HepG2 (cell line): ENCODE data around the gene TBC1D22A. TPM values are rescaled to one million over a fixed set of nuclear protein-coding genes. Genes with fewer than 3 reads are reported as not detected.

Experiments used
- ATAC-seq: fragments of 200-7000 bp; cut with Tn5 transposase; 3 replicates; pipeline ENCODE4 v1.9.1; 2020; ENCODE audit warnings: mild to moderate bottlenecking, moderate library complexity
- BruUV-seq: library from RNA; stranded (reverse); fragments of 400-500 nt; replicated peaks from 2 replicates; lab custom pipeline; 2021; lab: Mats Ljungman, UMichigan
- CTCF ChIA-PET: fragments of 300-600 bp; formaldehyde crosslinking; extraction: SDS; loops from one replicate; lab custom pipeline; 2021; ENCODE audit warnings: low total read pairs, inconsistent platforms, low intra/inter-chr PET ratio; lab: Yijun Ruan, JAX
- POLR2A ChIA-PET: fragments of 350-600 bp; sonication (Branson Sonifier 250); formaldehyde crosslinking; loops from one replicate; lab custom pipeline; 2020; ENCODE audit warnings: antibody characterized with exemption, inconsistent platforms; lab: Yijun Ruan, JAX
- DNase-seq: peaks from one replicate; pipeline ENCODE4 v3.0.0-alpha.2; 2015; ENCODE audit warnings: low spot score
- FAIRE-seq: peaks from 3 replicates; lab custom pipeline; 2011; peaks lifted over from hg19 to GRCh38; lab: Jason Lieb, UNC
- H2AFZ ChIP-seq: one replicate; pipeline ENCODE4 v1.6.1; 2011; ENCODE audit warnings: low read length, inconsistent platforms
- H3K27ac ChIP-seq: fragments of 300-600 bp; 3 replicates; pipeline ENCODE4 v1.8.0; 2011; ENCODE audit warnings: mixed run types, mild to moderate bottlenecking, mixed read lengths, low read length, inconsistent platforms; ENCODE audit not compliant: insufficient read depth; ENCODE audit errors: extremely low read length
- H3K27me3 ChIP-seq, 2 experiments: fragments of 200-600 bp in 1 of 2; 2 replicates in 1 of 2; 3 replicates in 1 of 2; pipeline versions ENCODE4 v1.6.0 to v1.8.0; 2011; ENCODE audit warnings: low read length in 2 of 2, mild to moderate bottlenecking in 2 of 2, moderate library complexity in 2 of 2, inconsistent platforms in 1 of 2; ENCODE audit not compliant: insufficient read depth in 2 of 2, control insufficient read depth in 1 of 2
- H3K36me3 ChIP-seq, 2 experiments: fragments of 200-600 bp in 1 of 2; replicated peaks in 1 of 2; 2 replicates in 1 of 2; 3 replicates in 1 of 2; pipeline versions ENCODE4 v1.5.1 to v1.8.0; 2011; ENCODE audit warnings: low read length in 2 of 2, inconsistent platforms in 1 of 2; ENCODE audit not compliant: insufficient read depth in 2 of 2, control insufficient read depth in 1 of 2
- H3K4me1 ChIP-seq: 2 replicates; pipeline ENCODE4 v1.5.1; 2012; ENCODE audit warnings: low read length, inconsistent platforms; ENCODE audit not compliant: insufficient read depth
- H3K4me2 ChIP-seq: 2 replicates; pipeline ENCODE4 v1.6.0; 2011; ENCODE audit warnings: low read depth, low read length, inconsistent platforms
- H3K4me3 ChIP-seq, 3 experiments: fragments of 200-600 bp in 1 of 3; sonication (generic), shearing (Covaris generic) in 1 of 3; replicated peaks in 1 of 3; 2 replicates each; pipeline ENCODE4 v1.5.1; 2011 to 2016; ENCODE audit warnings: low read length in 3 of 3, inconsistent platforms in 2 of 3, low read depth in 2 of 3, mild to moderate bottlenecking in 2 of 3, control low read depth in 1 of 3, mixed read lengths in 1 of 3; ENCODE audit not compliant: insufficient read depth in 1 of 3
- H3K79me2 ChIP-seq: one replicate; pipeline ENCODE4 v1.6.1; 2011; ENCODE audit warnings: low read length, inconsistent platforms; ENCODE audit not compliant: insufficient read depth
- H3K9ac ChIP-seq: 2 replicates; pipeline ENCODE4 v1.6.0; 2011; ENCODE audit warnings: mild to moderate bottlenecking, low read depth, low read length, inconsistent platforms; ENCODE audit not compliant: insufficient read depth
- H3K9me3 ChIP-seq: 2 replicates; pipeline ENCODE4 v1.5.1; 2012; ENCODE audit warnings: mild to moderate bottlenecking, low read length
- H4K20me1 ChIP-seq: 2 replicates; pipeline ENCODE4 v1.6.0; 2011; ENCODE audit warnings: inconsistent platforms, mild to moderate bottlenecking, low read length, moderate library complexity; ENCODE audit not compliant: insufficient read depth
- CAMTA2 ChIP-seq: sonication (generic); formaldehyde crosslinking; IDR thresholded peaks from 2 replicates; pipeline ENCODE4 v1.4.0; 2020; ENCODE audit warnings: mild to moderate bottlenecking, missing genetic modification reagents, borderline replicate concordance
- CBX2 ChIP-seq, 2 experiments: fragments of 200-600 bp in 1 of 2; sonication (generic); formaldehyde crosslinking in 1 of 2; IDR thresholded peaks; 2 replicates each; pipeline versions ENCODE4 v1.7.0 to v1.8.1; 2018 to 2022; ENCODE audit warnings: low read depth in 2 of 2, low read length in 1 of 2, mild to moderate bottlenecking in 1 of 2, missing genetic modification reagents in 1 of 2
- CHD4 ChIP-seq: fragments of 200-600 bp; sonication (generic); IDR thresholded peaks from 2 replicates; pipeline ENCODE4 v1.7.0; 2017; ENCODE audit warnings: mild to moderate bottlenecking, low read length, borderline replicate concordance
- GABPA ChIP-seq, 2 experiments: IDR thresholded peaks; 2 replicates each; pipeline ENCODE4 v1.6.1; 2011 to 2016; ENCODE audit warnings: low read depth in 2 of 2, low read length in 1 of 2, missing biosample characterization in 1 of 2, missing genetic modification characterization in 1 of 2
- HNRNPL ChIP-seq: fragments of 200-400 bp; formaldehyde crosslinking; IDR thresholded peaks from 2 replicates; pipeline ENCODE4 v1.6.1; 2017; ENCODE audit warnings: mild to moderate bottlenecking, low read depth, low read length
- KDM5B ChIP-seq: sonication (generic); formaldehyde crosslinking; IDR thresholded peaks from 2 replicates; pipeline ENCODE4 v1.4.0; 2020; ENCODE audit warnings: missing genetic modification reagents, mild to moderate bottlenecking, borderline replicate concordance
- PAWR ChIP-seq: sonication (generic); formaldehyde crosslinking; IDR thresholded peaks from 2 replicates; pipeline ENCODE4 v1.4.0; 2020; ENCODE audit warnings: missing genetic modification reagents, mild to moderate bottlenecking, borderline replicate concordance
- SCMH1 ChIP-seq: sonication (generic); formaldehyde crosslinking; IDR thresholded peaks from 2 replicates; pipeline ENCODE4 v1.9.0; 2021; ENCODE audit warnings: missing genetic modification reagents, mild to moderate bottlenecking, borderline replicate concordance
- STAT5B ChIP-seq: sonication (generic); formaldehyde crosslinking; IDR thresholded peaks from 2 replicates; pipeline ENCODE4 v1.4.0; 2020; ENCODE audit warnings: missing genetic modification reagents
- ZFP91 ChIP-seq: sonication (generic); formaldehyde crosslinking; IDR thresholded peaks from 2 replicates; pipeline ENCODE4 v1.9.0; 2022; ENCODE audit warnings: missing genetic modification reagents, mild to moderate bottlenecking, borderline replicate concordance
- ZNF234 ChIP-seq: sonication (generic); formaldehyde crosslinking; conservative IDR thresholded peaks from 2 replicates; pipeline ENCODE4 v1.5.1; 2020; ENCODE audit warnings: mild to moderate bottlenecking, missing genetic modification reagents
- ZNF296 ChIP-seq: sonication (generic); formaldehyde crosslinking; conservative IDR thresholded peaks from 2 replicates; pipeline ENCODE4 v1.5.0; 2020; ENCODE audit warnings: mild to moderate bottlenecking, missing genetic modification reagents
- ZNF496 ChIP-seq: sonication (generic); formaldehyde crosslinking; IDR thresholded peaks from 2 replicates; pipeline ENCODE4 v1.8.1; 2023; ENCODE audit warnings: mild to moderate bottlenecking, moderate library complexity, missing genetic modification reagents; ENCODE audit not compliant: insufficient replicate concordance
- ZNF766 ChIP-seq: sonication (generic); formaldehyde crosslinking; IDR thresholded peaks from 2 replicates; pipeline ENCODE4 v1.5.0; 2020; ENCODE audit warnings: missing genetic modification reagents, borderline replicate concordance
- ZNF792 ChIP-seq: IDR thresholded peaks from 2 replicates; pipeline ENCODE4 v1.6.1; 2016
- ZSCAN21 ChIP-seq: sonication (generic); formaldehyde crosslinking; IDR thresholded peaks from 2 replicates; pipeline ENCODE4 v1.8.0; 2022; ENCODE audit warnings: mild to moderate bottlenecking, missing genetic modification reagents, moderate library complexity, borderline replicate concordance
- WGBS: methylation state at CpG from one replicate; pipeline ENCODE4 v1.1.6; 2017; ENCODE audit warnings: low lambda C conversion rate; 5-methylcytosine and 5-hydroxymethylcytosine counted together
- in situ Hi-C: cut with HindIII; loops from 2 replicates; pipeline ENCODE4 v1.10.0; 2017; ENCODE audit warnings: low pct_unique_long_range_greater_than_20kb; ENCODE audit not compliant: extremely low pct_ligation_motif_present
- intact Hi-C: fragments of 100-400 bp; cut with micrococcal nuclease; formaldehyde crosslinking; loops from one replicate; pipeline ENCODE4 v1.10.0; 2022; ENCODE audit not compliant: unreplicated experiment
- polyA plus RNA-seq, 8 experiments: library from polyadenylated mRNA; depleted of rRNA in 3 of 8; stranded (reverse) in 7 of 8; unstranded in 1 of 8; fragments of >200 nt; fragmentation: Illumina TruSeq in 4 of 8; extraction: Trizol in 4 of 8; gene quantifications; 2 replicates each; pipeline versions ENCODE4 v1.2.1 to v1.2.3, GENCODE V29; 2011 to 2016; ENCODE audit warnings: low read depth in 4 of 8, missing spikeins in 1 of 8, mixed read lengths in 1 of 8; ENCODE audit not compliant: insufficient read depth in 1 of 8
- total RNA-seq, 5 experiments: library from RNA; depleted of rRNA; stranded (reverse); fragments of >200 nt; fragmentation: Illumina TruSeq; extraction: Trizol; gene quantifications; 2 replicates each; pipeline ENCODE4 v1.2.3, GENCODE V29; 2016; ENCODE audit warnings: low read depth in 1 of 5

TBC1D22A gene
- total and polyA plus RNA-seq, 2 of the 13 experiments (the other 11 are each of a cell fraction or from before 2014, with no cell fraction given), result 17.3 to 18.0 TPM

GRCh38 chr22:47220752-47221151 is 458.3 kb downstream of the TBC1D22A start (continued):
- no peak for TF ChIP-seq CAMTA2 (CRISPR knock-in tag)

- intact Hi-C loops (no loop called here), in situ Hi-C loops (loop anchor here (25.0 kb wide), 1 partner anchor 1265 kb away; a partner anchor contains a TSS)
- no peaks in the 10 kb centered on the region for H3K4me1 ChIP-seq
- H3K27me3 ChIP-seq, result peaks cover 0 to 14% of the 10 kb centered on the region in 2 experiments; a peak in 1 of 5 replicates
- H3K4me3 ChIP-seq, result no peak overlapping the region
- CTCF ChIA-PET, result no interaction called here
- H3K79me2 ChIP-seq, result no peaks in the 10 kb centered on the region
- H2AFZ ChIP-seq, result no peak overlapping the region
- WGBS, result 26% methylated on average over 17 of the region's 20 CpGs
- H3K9ac ChIP-seq, result no peak overlapping the region
- H3K36me3 ChIP-seq, result no peaks in the 10 kb centered on the region
- DNase-seq, result no peak
- no peak for FAIRE-seq
- H3K9me3 ChIP-seq, result no peaks in the 10 kb centered on the region
- ATAC-seq, result no peak
- no peak for TF ChIP-seq HNRNPL
- TF ChIP-seq ZNF496 (CRISPR knock-in tag), result no peak
- TF ChIP-seq CAMTA2 (CRISPR knock-in tag), result no peak
- no peak for TF ChIP-seq GABPA (IDR thresholded peaks at IDR 0.05; ENCODE audit: low read depth, low read length)
- no peak for TF ChIP-seq GABPA (CRISPR knock-in tag; IDR thresholded peaks at IDR 0.05; ENCODE audit: low read depth)
- no peak for TF ChIP-seq PAWR
- no peak for TF ChIP-seq CBX2 (IDR thresholded peaks at IDR 0.05; ENCODE audit: low read depth, low read length)
- no peak for TF ChIP-seq CBX2 (CRISPR knock-in tag; IDR thresholded peaks at IDR 0.05; ENCODE audit: low read depth)
- no peak for TF ChIP-seq SCMH1 (CRISPR knock-in tag)
- no peak for TF ChIP-seq ZNF766 (CRISPR knock-in tag)
- TF ChIP-seq ZNF296 (CRISPR knock-in tag), result no peak
- no peak for TF ChIP-seq ZNF234 (CRISPR knock-in tag)
- no peak for TF ChIP-seq STAT5B (CRISPR knock-in tag)
- no peak for TF ChIP-seq KDM5B
- TF ChIP-seq CHD4, result no peak
- TF ChIP-seq ZSCAN21, result no peak
- TF ChIP-seq ZNF792, result no peak
- no peak for TF ChIP-seq ZFP91
- TF ChIP-seq, all 625 proteins: peak for 0
- Histone ChIP-seq H3K27ac (no peak overlapping the region), H3K4me2 (no peak overlapping the region), H4K20me1 (no peaks in the 10 kb centered on the region)
- BruUV-seq, result no TSS peak
- POLR2A ChIA-PET, result no interaction called here
Observed at GRCh38 chr22:47221840-47222615, 459.6 kb downstream of the TBC1D22A start.
